Mucosa of descending colon (tissue), 3 donors: ENCODE data around the gene NRP2. TPM values are rescaled to one million over a fixed set of nuclear protein-coding genes. Genes with fewer than 3 reads are reported as not detected.

Experiments used
- ATAC-seq: fragments of 200-7000 bp; cut with Tn5 transposase; one replicate; pipeline ENCODE4 v1.9.1; 2020; ENCODE audit warnings: mild to moderate bottlenecking, moderate library complexity
- DNase-seq, 3 donors: peaks; one replicate each; pipeline ENCODE4 v3.0.0-alpha.2; 2020
- H3K36me3 ChIP-seq: fragments of 200-600 bp; one replicate; pipeline ENCODE4 v1.8.0; 2021; ENCODE audit warnings: low read depth, mild to moderate bottlenecking
- H3K4me1 ChIP-seq: fragments of 200-600 bp; one replicate; pipeline ENCODE4 v1.8.0; 2021; ENCODE audit warnings: low read depth, mild to moderate bottlenecking
- H3K4me3 ChIP-seq: fragments of 200-600 bp; one replicate; pipeline ENCODE4 v1.8.0; 2021; ENCODE audit warnings: mild to moderate bottlenecking
- H3K9me3 ChIP-seq: fragments of 200-600 bp; one replicate; pipeline ENCODE4 v1.8.0; 2021; ENCODE audit warnings: mild to moderate bottlenecking
- intact Hi-C, 2 donors: fragments of 100-400 bp; cut with DNase I in 1 of 2; cut with micrococcal nuclease in 1 of 2; formaldehyde crosslinking; loops; one replicate each; pipeline versions ENCODE4 v1.11.0 to v1.11.1; 2022; cut with DNase I, micrococcal nuclease
- total RNA-seq, 3 donors: library from RNA; stranded (reverse); fragmentation: NEBNext Ultra II Directional in 2 of 3; extraction: Animal tissue kit (Norgen Biotek cat#: 25700) in 2 of 3; gene quantifications; one replicate each; pipeline versions ENCODE4 v1.2.1 to v1.2.4, GENCODE V29; 2021 to 2023
- TF ChIP-seq, protein P1 (sequence below): fragments of 200-600 bp; IDR thresholded peaks from one replicate; pipeline ENCODE4 v1.8.0; 2022; ENCODE audit warnings: antibody characterized with exemption, mild to moderate bottlenecking
- donor health status: DM: no; HTN: no; CAD: no; lungs with moderate emphysema.
- donor health status: DM: no; HTN: no; CAD: no.
- donor health status: DM: no; HTN: yes; CAD: no.

The NRP2 gene
- total RNA-seq, 3 donors from 2014 or later = 12.3 to 300 (median 19.2) TPM

DNA sequence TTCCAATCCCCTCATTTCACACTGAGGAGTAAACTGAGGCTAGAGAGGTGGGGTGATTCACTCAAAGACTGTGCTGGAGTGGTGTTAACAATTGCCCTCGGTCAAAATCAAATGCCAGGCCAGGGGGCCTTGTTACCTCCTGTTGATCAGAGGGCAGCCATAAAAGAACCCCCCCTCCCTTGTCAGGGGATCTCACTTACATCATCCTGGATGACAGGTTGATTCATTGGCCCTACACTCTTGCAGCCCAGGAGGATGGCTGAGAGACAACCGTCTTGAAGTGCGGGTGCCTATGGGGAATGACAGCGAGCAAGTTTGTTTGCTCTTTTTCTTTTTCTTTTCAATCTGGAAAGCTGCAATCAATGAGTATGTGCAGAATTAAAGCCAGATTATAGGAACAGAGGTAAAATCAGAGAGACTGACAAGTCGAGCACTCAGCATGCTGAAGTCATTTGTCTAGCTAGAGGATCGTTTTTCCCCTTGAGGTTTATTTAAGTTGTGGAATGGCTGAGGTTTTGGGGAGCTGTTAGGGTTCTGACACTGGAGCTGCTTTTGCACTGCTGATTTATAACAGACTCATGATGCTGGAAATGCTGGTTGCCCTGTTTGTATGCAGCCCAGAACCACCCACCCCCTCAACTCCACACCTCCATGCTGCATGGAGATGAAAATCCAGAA is 26.4 kb upstream of the NRP2 start:
- Histone ChIP-seq H3K9me3 (no peaks in the 10 kb centered on the region), H3K36me3 (no peaks in the 10 kb centered on the region), H3K4me1 (no peaks in the 10 kb centered on the region), H3K4me3 (no peak overlapping the region)
- DNase-seq (no peak), ATAC-seq (no peak)
- intact Hi-C loops = no loop called here
- TF ChIP-seq, protein P1, sequence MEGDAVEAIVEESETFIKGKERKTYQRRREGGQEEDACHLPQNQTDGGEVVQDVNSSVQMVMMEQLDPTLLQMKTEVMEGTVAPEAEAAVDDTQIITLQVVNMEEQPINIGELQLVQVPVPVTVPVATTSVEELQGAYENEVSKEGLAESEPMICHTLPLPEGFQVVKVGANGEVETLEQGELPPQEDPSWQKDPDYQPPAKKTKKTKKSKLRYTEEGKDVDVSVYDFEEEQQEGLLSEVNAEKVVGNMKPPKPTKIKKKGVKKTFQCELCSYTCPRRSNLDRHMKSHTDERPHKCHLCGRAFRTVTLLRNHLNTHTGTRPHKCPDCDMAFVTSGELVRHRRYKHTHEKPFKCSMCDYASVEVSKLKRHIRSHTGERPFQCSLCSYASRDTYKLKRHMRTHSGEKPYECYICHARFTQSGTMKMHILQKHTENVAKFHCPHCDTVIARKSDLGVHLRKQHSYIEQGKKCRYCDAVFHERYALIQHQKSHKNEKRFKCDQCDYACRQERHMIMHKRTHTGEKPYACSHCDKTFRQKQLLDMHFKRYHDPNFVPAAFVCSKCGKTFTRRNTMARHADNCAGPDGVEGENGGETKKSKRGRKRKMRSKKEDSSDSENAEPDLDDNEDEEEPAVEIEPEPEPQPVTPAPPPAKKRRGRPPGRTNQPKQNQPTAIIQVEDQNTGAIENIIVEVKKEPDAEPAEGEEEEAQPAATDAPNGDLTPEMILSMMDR = no peak

DNA sequence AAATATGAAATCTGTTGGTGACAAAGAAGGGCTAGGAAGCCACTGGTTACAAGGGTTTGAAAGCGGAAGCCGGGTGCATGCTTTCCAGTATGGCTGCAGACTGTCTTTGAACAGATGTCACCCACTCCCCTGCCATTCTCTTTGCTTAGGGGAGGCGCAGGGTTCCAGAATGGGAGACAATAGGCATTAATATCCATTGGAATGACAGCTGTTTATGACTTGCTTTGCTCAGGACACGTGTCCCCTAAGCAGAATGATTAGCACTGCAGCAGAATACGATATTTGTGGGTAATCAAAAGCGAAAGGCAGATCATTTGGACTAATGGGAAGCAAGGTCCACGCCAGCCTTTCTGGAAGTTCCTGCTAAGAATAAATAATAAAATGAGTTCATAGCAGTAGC is 25.8 kb upstream of the NRP2 start:
- intact Hi-C loops = no loop called here
- no peaks in the 10 kb centered on the region for H3K4me1 ChIP-seq
- no peak overlapping the region for H3K4me3 ChIP-seq
- TF ChIP-seq, protein P1 = no peak
- H3K9me3 ChIP-seq = no peaks in the 10 kb centered on the region
- DNase-seq (no peak), ATAC-seq (no peak)
- H3K36me3 ChIP-seq = no peaks in the 10 kb centered on the region

DNA sequence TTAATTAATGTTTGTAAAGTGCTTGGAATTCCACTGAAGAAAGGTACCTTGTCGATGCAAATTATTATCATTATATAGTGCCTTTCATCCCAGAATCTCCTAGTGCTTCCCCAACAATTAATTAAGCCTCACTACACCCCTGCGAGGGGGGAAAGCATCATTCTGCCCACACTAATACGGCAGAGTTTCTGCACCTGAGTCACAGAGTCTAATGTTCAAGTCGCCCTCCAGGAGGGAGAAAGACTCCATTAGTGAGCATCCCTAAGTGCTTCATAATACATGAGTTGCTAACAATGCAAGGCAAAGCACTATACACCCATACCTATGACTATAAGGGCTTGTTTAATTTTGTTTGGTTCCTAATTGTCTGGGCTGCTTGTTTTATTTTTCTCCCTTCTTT is 25.4 kb upstream of the NRP2 start:
- H3K4me3 ChIP-seq = no peak overlapping the region
- DNase-seq (no peak), ATAC-seq (no peak)
- TF ChIP-seq, protein P1 = no peak
- H3K36me3 ChIP-seq = no peaks in the 10 kb centered on the region
- H3K4me1 ChIP-seq = no peaks in the 10 kb centered on the region
- no peaks in the 10 kb centered on the region for H3K9me3 ChIP-seq
- intact Hi-C loops = no loop called here

DNA sequence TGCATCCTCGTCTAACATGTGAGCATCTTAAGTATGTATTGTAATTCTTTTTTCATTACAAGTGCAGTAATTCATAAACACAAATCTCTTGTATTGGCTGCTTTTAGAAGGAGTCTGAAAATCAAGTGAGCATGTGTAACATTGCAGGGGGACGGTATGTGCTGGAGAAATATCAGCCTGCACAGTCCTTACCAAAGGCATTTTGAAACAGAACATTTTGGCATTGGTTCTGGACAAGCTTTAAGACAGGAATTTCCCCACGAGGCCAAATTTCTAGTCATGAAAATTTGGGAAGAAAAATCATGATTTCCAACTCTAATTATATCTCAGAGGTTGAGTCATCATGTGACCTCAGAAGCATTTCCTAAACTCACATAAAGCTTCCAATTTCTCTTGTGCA is 24.7 kb upstream of the NRP2 start:
- DNase-seq = no peak
- peak; percentile 29 for ATAC-seq

DNA sequence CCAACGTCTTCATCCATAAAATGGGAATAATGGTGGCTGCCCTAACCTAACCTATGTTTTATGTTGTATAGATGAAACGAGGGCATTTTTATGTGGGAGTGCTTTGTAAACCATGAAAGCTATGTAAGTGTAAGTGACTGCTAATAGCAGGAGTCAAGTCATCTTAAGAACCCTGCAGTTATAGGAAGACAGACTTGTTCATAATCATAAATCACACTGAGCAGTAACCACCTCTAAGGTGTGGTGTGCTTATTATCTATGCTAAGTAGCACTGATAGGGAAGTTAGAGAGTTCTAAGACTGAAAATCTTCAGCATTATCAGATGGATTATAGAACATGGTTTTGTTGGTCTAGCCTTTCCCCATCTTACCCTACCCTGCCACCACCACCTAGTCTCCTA is 24.2 kb upstream of the NRP2 start:
- no peak for ATAC-seq
- TF ChIP-seq, protein P1 = no peak
- no peak for DNase-seq
- H3K4me3 ChIP-seq = no peak overlapping the region
- no peaks in the 10 kb centered on the region for H3K9me3 ChIP-seq
- intact Hi-C loops = no loop called here
- H3K4me1 ChIP-seq = no peaks in the 10 kb centered on the region
- no peaks in the 10 kb centered on the region for H3K36me3 ChIP-seq

More for the DNA sequence above, 24.7 kb upstream of the NRP2 start:
- intact Hi-C loops = no loop called here
- Histone ChIP-seq H3K4me1 (no peaks in the 10 kb centered on the region), H3K4me3 (no peak overlapping the region), H3K9me3 (no peaks in the 10 kb centered on the region), H3K36me3 (no peaks in the 10 kb centered on the region)
- TF ChIP-seq, protein P1 = no peak

DNA sequence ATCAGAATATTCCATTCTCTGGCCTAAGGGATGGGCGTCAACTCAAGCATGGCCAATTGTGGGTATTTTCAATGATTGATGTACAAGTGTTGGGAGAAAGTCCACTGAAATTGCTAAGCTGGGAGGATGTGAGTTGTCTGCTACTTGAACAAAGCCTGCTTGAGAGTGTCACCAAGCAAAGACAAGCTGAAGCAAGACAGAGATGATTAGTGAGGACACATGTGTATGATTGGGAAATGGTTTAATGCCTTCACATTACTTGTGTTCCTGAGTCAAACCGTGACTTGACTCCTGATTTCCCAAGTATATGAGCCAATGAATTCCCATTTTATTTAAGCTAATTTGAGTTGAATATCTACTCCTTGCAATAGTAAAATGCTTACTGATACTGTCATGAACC is 23.7 kb upstream of the NRP2 start:
- no peak overlapping the region for H3K4me3 ChIP-seq
- no peaks in the 10 kb centered on the region for H3K9me3 ChIP-seq
- TF ChIP-seq, protein P1 = no peak
- no peak for ATAC-seq
- no peaks in the 10 kb centered on the region for H3K4me1 ChIP-seq
- intact Hi-C loops = no loop called here
- no peaks in the 10 kb centered on the region for H3K36me3 ChIP-seq
- DNase-seq = no peak
